ENCODE measurements around the gene GJE1.

- TF ChIP-seq CTCF (IDR thresholded peaks at IDR 0.05): no peak
- TF ChIP-seq POLR2A (IDR thresholded peaks at IDR 0.05): no peak
Observed at GRCh38 chr6:142171351-142171750, 38.6 kb downstream of the GJE1 start.
